ENCODE results near the gene MAP3K5.

Gene MAP3K5

DNA sequence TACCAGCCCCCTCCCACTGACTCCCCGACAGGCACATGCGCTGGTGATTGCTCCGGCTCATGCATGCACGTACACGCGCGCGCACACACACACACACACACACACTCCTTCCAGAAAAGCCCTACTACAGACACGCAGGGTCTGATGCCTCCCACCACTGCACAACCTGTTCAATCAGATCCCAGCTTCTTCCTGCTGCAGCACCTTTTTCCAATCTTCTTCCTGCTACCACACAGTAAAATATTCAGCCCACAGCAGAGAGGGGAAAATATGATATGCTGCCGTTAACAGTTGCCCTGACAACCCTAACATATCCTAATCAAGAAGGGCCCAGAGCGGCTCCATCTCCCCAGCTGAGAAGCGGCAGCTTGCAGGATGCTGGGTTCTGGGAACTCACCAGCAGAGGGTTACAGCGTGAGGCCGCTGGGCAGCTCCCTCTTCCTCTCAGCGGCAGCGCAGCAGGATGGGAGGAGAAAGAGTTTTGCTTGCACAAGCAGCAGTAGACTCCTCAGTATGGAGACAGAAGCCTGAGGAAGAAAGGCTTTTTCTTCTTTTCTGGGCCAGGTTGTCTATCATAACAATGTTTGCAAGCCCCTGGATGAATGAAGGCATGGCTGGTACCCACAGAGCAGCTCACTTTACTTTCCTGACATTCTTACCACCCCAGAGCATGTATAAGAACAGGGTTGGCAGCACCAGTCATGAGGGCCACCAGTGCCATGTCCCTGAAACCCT is 265.9 kb downstream of the MAP3K5 start:
- in situ Hi-C loops (cut with HindIII; ENCODE audit: low sequenced_read_pairs): no loop called here

- in situ Hi-C loops (cut with HindIII; ENCODE audit: low sequenced_read_pairs): no loop called here
Measured at GRCh38 chr6:136525586-136526195, 266.6 kb downstream of the MAP3K5 start.

DNA sequence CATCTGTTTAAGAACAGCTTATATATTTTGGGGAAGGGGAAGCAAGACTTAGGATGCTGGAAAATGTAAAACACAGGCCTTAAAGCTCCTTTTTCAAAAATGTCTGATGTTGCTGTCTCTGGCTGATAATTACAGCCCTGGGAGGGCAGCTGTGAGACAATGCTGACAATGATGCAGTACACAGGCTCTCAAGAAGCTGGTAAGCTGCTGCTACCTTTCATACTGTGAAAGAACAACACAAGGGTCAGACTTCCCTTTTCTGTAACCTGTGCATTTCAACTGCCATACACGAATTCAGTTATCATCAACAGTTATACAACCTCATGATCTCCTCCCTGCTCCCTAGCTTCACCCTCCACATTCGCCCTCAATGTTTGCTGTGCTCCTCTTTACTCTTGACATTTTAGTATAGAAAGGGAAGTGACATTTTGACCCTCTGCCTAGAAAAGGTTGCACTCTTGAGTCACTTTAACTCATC is 267.3 kb downstream of the MAP3K5 start:
- in situ Hi-C loops (cut with HindIII; ENCODE audit: low sequenced_read_pairs): no loop called here

DNA sequence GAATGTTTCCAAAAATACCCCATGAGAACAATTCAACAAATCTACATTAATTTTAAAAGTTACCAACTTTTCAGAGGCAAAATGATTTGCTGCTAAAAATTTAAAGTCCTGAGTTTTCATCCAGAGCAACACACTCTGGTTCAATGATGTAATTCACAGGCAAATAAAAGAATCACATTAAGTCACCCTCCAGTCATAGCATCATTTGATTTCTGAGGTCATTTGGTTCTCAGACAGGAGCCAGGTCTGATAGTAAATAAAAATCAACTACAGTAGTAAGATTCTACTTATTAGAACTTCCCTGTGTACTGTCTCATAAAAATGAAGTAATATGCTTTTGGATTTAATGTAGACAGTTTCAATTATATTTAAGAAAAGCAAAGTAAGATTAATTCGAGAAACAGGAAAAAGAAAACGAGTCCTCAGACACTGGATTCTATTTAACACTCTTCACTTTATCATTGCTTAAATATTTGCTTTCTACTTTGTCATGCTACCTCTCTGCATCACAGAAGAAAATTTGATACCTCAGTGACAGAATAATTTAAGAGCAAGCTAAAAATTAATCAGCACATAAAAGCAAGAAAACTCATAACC is 267.8 kb downstream of the MAP3K5 start:
- in situ Hi-C loops (cut with HindIII; ENCODE audit: low sequenced_read_pairs): no loop called here

DNA sequence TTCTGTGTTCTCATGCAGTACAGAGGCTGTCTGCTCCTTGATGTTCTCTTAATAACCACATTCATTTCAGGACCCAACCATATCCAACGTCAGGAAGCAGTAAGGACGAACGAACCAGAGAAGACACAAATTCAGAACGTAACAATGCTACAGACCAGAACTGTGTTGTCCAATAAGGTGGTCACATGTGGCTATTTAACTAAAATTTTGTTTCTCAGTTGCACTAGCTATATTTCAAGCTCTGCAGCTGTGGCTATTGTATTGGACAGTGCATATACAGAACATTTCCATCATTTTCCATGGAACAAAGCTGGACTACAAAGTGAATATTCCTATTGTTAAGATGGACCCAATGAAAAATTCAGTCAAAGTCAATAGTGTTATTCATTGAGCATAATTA is 269.1 kb downstream of the MAP3K5 start:
- in situ Hi-C loops (cut with HindIII; ENCODE audit: low sequenced_read_pairs): no loop called here

DNA sequence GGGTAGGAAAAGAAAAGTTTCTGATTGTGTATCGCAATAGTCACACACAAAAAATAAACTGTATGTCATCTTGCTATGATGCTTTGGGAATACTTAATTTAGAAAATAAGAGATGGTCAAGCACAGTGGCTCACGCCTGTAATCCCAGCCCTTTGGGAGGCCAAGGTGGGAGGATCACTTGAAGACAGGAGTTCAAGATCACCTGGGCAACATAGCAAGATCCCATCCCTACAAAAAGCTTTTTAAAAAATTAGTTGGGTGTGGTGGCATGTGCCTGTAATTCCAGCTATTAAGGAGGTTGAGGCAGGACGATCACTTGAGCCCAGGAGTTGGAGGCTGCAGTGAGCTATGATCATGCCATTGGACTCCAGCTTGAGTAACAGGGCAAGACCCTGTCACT is 269.6 kb downstream of the MAP3K5 start:
- in situ Hi-C loops (cut with HindIII; ENCODE audit: low sequenced_read_pairs): no loop called here

DNA sequence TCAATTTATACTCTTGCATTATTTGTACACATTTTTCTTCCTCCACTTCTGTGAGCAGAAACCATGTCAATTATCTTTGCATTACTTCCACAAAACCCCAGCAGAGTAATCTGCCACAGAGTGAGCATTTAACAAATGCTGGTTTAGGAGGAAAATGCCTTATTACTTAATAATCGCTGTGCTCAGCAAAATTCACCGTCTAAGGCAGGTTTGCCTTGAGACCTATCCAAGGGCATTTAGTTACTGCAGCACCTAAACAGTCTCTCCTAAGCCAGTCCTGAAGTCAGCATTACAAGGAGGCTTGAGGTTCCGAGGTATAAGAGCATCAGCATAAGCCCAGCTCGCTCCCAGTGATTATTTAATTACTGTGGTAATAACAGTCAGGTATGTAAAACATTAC is 270.4 kb downstream of the MAP3K5 start:
- in situ Hi-C loops (cut with HindIII; ENCODE audit: low sequenced_read_pairs): no loop called here

GRCh38 chr6:136521427-136521826 is 270.9 kb downstream of the MAP3K5 start:
- in situ Hi-C loops (cut with HindIII; ENCODE audit: low sequenced_read_pairs): no loop called here

DNA sequence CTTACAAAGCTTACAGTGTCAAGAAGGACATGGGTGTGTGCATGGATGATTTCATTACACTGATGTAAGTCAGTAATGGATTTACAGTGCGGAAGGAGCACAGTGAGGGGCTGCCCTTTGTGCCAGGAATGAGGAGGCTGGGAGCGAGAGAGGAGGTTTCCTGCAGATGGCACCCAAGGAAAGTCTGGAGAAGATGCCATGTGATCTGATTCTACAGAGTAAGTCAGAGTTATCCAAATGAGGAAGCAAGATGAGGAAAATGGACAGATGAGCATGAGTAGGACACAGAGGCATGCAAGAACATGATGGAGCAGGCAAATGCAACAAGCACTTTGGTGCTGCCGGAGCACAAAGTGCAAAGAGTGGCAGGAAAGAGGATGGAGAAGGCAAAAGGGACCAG is 271.8 kb downstream of the MAP3K5 start:
- in situ Hi-C loops (cut with HindIII; ENCODE audit: low sequenced_read_pairs): no loop called here

- in situ Hi-C loops (cut with HindIII; ENCODE audit: low sequenced_read_pairs): no loop called here
Measured at GRCh38 chr6:136517582-136517981, 274.7 kb downstream of the MAP3K5 start.

DNA sequence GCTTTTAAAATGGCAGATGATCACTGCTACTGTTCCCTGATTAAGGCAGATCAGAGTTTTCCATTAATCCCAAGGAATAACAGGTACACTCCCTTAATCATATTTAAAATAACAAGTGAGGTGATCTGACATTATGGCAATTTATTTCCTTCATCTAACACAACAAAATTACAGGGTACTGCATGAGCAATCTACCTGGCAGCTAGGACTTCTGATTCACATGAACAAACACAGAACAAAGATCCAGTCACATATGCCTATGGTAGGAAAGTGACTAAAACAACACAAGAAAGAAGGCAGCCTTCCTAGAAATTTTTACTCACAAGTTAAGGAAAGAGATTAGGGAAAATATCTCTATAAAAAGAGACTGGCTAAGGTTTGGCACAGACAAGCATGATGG is 275.3 kb downstream of the MAP3K5 start:
- in situ Hi-C loops (cut with HindIII; ENCODE audit: low sequenced_read_pairs): no loop called here

GRCh38 chr6:136514591-136514990 is 277.7 kb downstream of the MAP3K5 start:
- in situ Hi-C loops (cut with HindIII; ENCODE audit: low sequenced_read_pairs): no loop called here

DNA sequence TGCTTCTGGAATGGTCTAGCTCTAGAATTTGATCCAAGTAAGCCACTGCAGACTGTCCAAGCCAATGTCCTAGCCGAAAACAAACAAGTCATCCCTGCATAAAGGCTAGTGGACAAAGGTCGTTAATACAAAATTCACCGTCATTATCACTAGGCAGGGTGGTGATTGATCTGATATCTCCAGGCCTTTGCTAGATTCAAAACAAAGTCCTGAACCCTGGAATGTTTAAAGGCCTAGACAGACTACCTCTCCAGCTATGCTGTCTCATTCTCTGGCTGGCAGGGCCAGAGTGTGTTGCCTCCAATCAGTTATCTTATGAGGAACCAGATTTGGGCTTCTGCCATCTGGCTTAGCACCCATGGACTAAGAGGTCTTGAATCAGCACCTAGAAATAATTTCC is 280.4 kb downstream of the MAP3K5 start:
- in situ Hi-C loops (cut with HindIII; ENCODE audit: low sequenced_read_pairs): no loop called here

DNA sequence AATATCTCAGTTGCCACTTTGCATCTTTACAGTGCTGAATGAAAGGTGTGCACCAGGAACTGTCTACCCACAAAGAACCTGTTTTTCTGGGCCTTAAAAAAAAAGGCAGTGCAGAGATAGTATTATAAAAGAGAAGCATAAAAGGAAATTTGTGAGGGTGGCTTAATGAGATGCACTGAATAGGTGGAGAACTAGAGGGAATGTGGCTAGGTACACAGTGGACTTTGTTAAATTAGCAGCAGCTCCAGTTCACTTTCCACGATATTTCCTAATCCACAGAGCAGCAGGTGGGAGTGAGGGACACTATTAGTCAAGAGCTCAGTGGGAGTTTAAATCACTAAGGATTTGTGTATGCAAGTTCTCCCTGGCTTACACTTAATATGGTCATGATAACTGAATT is 280.9 kb downstream of the MAP3K5 start:
- in situ Hi-C loops (cut with HindIII; ENCODE audit: low sequenced_read_pairs): no loop called here

GRCh38 chr6:136510782-136511181 is 281.5 kb downstream of the MAP3K5 start:
- in situ Hi-C loops (cut with HindIII; ENCODE audit: low sequenced_read_pairs): no loop called here

GRCh38 chr6:136510299-136510698 is 282.0 kb downstream of the MAP3K5 start:
- in situ Hi-C loops (cut with HindIII; ENCODE audit: low sequenced_read_pairs): no loop called here

DNA sequence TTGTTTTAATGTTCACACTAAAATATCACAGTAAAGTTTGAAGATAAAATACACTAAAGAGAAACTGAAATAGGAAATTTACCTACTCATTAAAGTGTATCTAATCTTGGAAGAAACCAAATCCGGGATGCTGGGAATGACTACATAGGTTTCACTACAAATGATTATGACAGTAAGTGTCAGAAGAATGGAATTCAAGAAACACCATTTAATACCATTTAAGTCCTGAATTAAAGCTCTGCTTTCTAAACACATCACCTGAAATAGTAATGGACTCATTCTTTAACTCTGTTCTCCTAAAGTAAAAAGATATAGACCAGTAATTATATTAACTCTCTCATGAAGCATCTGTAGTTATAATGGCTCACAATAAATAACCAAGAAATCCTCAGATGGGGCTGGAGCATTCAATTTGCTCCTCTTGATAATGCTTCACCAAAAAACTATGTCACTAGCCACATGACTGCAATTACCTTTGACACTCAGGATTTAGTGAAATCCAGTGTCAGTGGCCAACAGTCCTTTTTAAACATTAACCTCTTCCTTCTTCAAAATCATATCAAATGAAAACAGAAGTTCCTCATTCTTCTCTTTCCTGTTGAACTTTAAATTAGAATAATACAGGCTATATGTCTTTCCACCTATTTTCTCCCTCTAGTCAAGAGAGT is 283.4 kb downstream of the MAP3K5 start:
- in situ Hi-C loops (cut with HindIII; ENCODE audit: low sequenced_read_pairs): no loop called here
